Measurements from ENCODE around the gene SUPT3H. TPM values are rescaled to one million over a fixed set of nuclear protein-coding genes. Genes with fewer than 3 reads are reported as not detected.

The SUPT3H gene
- polyA plus RNA-seq, 1 experiment, result 8.7 TPM

- POLR2A ChIA-PET, result no interaction called here
- TF ChIP-seq CTCF (IDR thresholded peaks at IDR 0.05; ENCODE audit: low read depth, low read length), result no peak
- Histone ChIP-seq H3K27ac (ENCODE audit: low read depth, low read length) (no peak overlapping the region), H3K27me3 (ENCODE audit: control insufficient read depth, insufficient read depth, low read length) (no peaks in the 10 kb centered on the region), H3K4me3 (ENCODE audit: low read depth, low read length) (no peak overlapping the region), H3K9me3 (ENCODE audit: control insufficient read depth, insufficient read depth, low read length) (no peaks in the 10 kb centered on the region)
- DNase-seq (ENCODE audit: low read depth, low spot score), result no peak
- CTCF ChIA-PET, result no interaction called here
These were observed 434.9 kb downstream of the SUPT3H start for GRCh38 chr6:44942798-44943197.

DNA sequence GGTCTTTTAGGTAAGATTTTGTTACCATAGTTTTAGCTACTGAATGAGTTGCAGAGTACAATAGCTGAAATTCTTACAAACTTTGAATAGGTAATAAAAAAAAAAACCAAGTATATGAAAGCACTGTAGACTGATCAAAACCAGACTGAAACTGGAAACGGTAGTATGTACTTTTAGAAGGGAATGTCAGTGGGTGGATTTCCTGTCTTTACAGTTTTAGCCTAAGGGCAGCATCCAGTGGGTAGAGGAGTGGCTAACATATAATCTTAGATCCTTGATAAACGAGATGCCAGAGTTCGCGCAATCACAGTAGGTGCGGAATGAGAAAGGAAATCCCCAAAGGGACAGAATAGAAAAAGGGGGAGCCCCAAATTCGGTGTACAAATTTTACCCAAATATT, 435.5 kb downstream of the SUPT3H start:
- no peak for TF ChIP-seq CTCF (IDR thresholded peaks at IDR 0.05; ENCODE audit: low read depth, low read length)
- H3K9me3 ChIP-seq (ENCODE audit: control insufficient read depth, insufficient read depth, low read length), result no peaks in the 10 kb centered on the region
- CTCF ChIA-PET, result no interaction called here
- H3K27me3 ChIP-seq (ENCODE audit: control insufficient read depth, insufficient read depth, low read length), result no peaks in the 10 kb centered on the region
- no peak for DNase-seq (ENCODE audit: low read depth, low spot score)
- H3K27ac ChIP-seq (ENCODE audit: low read depth, low read length), result no peak overlapping the region
- POLR2A ChIA-PET, result no interaction called here
- no peak overlapping the region for H3K4me3 ChIP-seq (ENCODE audit: low read depth, low read length)

DNA sequence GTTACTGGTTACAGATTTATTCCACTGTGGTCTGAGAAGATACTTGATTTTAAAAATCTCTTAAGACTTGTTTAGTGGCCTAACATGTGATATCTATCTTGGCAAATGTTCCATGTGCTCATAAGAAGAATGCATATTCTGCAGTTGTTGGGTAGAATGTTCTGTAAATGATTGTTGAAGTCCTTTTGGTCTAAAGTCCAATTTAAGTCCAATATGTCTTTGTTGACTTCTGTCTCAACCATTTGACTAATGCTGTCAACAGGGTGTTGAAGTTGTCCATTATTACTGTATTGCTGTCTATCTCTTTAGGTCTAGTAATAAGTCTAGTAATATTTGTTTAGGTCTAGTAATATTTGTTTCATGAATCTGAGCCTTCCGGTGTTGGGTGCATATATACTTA, 437.4 kb downstream of the SUPT3H start:
- Histone ChIP-seq H3K27me3 (ENCODE audit: control insufficient read depth, insufficient read depth, low read length) (no peaks in the 10 kb centered on the region), H3K4me3 (ENCODE audit: low read depth, low read length) (no peak overlapping the region), H3K9me3 (ENCODE audit: control insufficient read depth, insufficient read depth, low read length) (no peaks in the 10 kb centered on the region), H3K27ac (ENCODE audit: low read depth, low read length) (no peak overlapping the region)
- DNase-seq (ENCODE audit: low read depth, low spot score), result no peak
- no peak for TF ChIP-seq CTCF (IDR thresholded peaks at IDR 0.05; ENCODE audit: low read depth, low read length)
- ChIA-PET POLR2A (no interaction called here), CTCF (no interaction called here)

DNA sequence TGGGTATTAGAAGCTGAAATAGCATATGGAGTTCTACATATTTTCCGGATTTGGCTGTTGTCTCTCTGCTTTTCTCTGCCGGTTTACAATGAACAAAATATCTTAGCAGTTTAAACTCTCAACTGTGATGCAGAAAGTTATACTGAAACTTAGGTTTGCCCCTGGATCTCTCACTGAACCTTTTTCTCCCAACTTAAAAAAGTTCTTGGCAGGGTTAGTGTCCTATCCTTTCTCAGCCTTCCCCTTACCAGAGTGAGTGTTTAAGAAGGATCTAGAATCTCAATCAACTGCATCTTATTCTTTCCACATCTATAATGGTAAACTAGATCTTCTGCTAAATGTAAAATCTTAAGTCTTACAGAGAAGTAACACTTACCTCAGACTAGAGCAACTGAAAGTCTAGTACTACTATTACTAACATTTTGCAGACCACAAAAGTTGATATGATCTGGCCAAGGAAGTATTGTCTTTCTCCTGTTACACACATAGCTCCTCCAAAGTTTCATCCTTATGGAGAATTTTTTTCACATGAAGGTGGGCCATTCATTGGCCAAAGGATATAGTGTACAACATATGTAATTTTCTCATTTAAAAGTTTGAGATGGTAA, 441.9 kb downstream of the SUPT3H start:
- no peaks in the 10 kb centered on the region for H3K27me3 ChIP-seq (ENCODE audit: control insufficient read depth, insufficient read depth, low read length)
- H3K27ac ChIP-seq (ENCODE audit: low read depth, low read length), result no peak overlapping the region
- DNase-seq (ENCODE audit: low read depth, low spot score), result no peak
- TF ChIP-seq CTCF (IDR thresholded peaks at IDR 0.05; ENCODE audit: low read depth, low read length), result no peak
- CTCF ChIA-PET, result no interaction called here
- no peaks in the 10 kb centered on the region for H3K9me3 ChIP-seq (ENCODE audit: control insufficient read depth, insufficient read depth, low read length)
- POLR2A ChIA-PET, result interaction anchor here (0.5 kb wide), 1 partner anchor 395 kb away, joined by 3 read pairs; no protein-coding TSS in a partner anchor
- no peak overlapping the region for H3K4me3 ChIP-seq (ENCODE audit: low read depth, low read length)

DNA sequence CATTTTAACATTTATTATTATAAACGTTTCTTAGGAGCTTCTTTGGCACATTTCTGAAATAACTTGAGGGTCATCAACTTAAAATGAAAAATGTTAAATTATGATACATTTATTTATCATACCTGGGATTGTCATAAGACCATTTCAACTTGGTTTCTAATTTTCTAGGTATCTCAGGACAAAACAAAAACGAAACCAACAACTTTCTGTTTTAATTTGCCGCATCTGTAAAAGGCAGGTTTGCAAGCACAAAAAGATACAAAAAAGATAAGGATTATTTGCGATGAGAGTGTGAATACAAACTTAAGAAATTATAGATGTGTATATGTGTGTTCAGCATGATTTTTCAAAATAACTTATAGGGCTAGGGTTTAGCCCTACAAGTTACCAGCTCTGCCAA, 444.6 kb downstream of the SUPT3H start:
- Histone ChIP-seq H3K27me3 (ENCODE audit: control insufficient read depth, insufficient read depth, low read length) (no peaks in the 10 kb centered on the region), H3K27ac (ENCODE audit: low read depth, low read length) (no peak overlapping the region), H3K4me3 (ENCODE audit: low read depth, low read length) (no peak overlapping the region), H3K9me3 (ENCODE audit: control insufficient read depth, insufficient read depth, low read length) (no peaks in the 10 kb centered on the region)
- CTCF ChIA-PET, result interaction anchor here (0.9 to 1.3 kb wide), 2 partner anchors 277 to 458 kb away, joined by 3 to 4 read pairs; no protein-coding TSS in a partner anchor
- no peak for TF ChIP-seq CTCF (IDR thresholded peaks at IDR 0.05; ENCODE audit: low read depth, low read length)
- DNase-seq (ENCODE audit: low read depth, low spot score), result no peak
- POLR2A ChIA-PET, result no interaction called here

All from AG04450 (cell line).